Adipocyte (in vitro differentiated cells): ENCODE measurements around the gene C14orf180.

Experiments
- DNase-seq: peaks from one replicate; pipeline ENCODE4 v3.0.0-alpha.2; 2015; ENCODE audit warnings: low read depth
- H3K27me3 ChIP-seq: replicated peaks from 2 replicates; pipeline ENCODE4 v1.7.0; 2013; ENCODE audit warnings: mild to moderate bottlenecking, low read length, moderate library complexity; ENCODE audit not compliant: control insufficient read depth, insufficient read depth
- H3K36me3 ChIP-seq: 2 replicates; pipeline ENCODE4 v1.7.0; 2013; ENCODE audit warnings: low read length, mild to moderate bottlenecking, moderate library complexity; ENCODE audit not compliant: control insufficient read depth, insufficient read depth, severe bottlenecking
- H3K4me1 ChIP-seq: 2 replicates; pipeline ENCODE4 v1.7.0; 2013; ENCODE audit warnings: mild to moderate bottlenecking, low read length, moderate library complexity; ENCODE audit not compliant: control insufficient read depth, insufficient read depth
- H3K4me3 ChIP-seq: 2 replicates; pipeline ENCODE4 v1.7.0; 2013; ENCODE audit warnings: mild to moderate bottlenecking, low read length, moderate library complexity
- H3K9ac ChIP-seq: 2 replicates; pipeline ENCODE4 v1.7.0; 2013; ENCODE audit warnings: mild to moderate bottlenecking, low read length, moderate library complexity
- H3K9me3 ChIP-seq: 2 replicates; pipeline ENCODE4 v1.7.0; 2013; ENCODE audit warnings: mild to moderate bottlenecking, low read length, moderate library complexity; ENCODE audit not compliant: control insufficient read depth

Gene C14orf180

GRCh38 chr14:104584557-104584956 is 5.0 kb downstream of the C14orf180 start:
- peaks cover 23% of the 10 kb centered on the region for H3K27me3 ChIP-seq

GRCh38 chr14:104585966-104586697 is 6.6 kb downstream of the C14orf180 start:
- H3K4me3 ChIP-seq = no peak overlapping the region
- peaks cover 9% of the 10 kb centered on the region for H3K27me3 ChIP-seq
- H3K36me3 ChIP-seq = peaks cover 29% of the 10 kb centered on the region

More at GRCh38 chr14:104584557-104584956, 5.0 kb downstream of the C14orf180 start:
- H3K4me1 ChIP-seq = peaks cover 38% of the 10 kb centered on the region
- H3K4me3 ChIP-seq = no peak overlapping the region
- no peaks in the 10 kb centered on the region for H3K9me3 ChIP-seq
- no peak for DNase-seq
- peaks cover 26% of the 10 kb centered on the region for H3K36me3 ChIP-seq
- no peak overlapping the region for H3K9ac ChIP-seq

GRCh38 chr14:104586832-104587620 is 7.5 kb downstream of the C14orf180 start:
- DNase-seq = no peak
- Histone ChIP-seq H3K4me1 (peaks cover 29% of the 10 kb centered on the region), H3K36me3 (peaks cover 29% of the 10 kb centered on the region), H3K4me3 (no peak overlapping the region), H3K9me3 (no peaks in the 10 kb centered on the region), H3K27me3 (peaks cover 8% of the 10 kb centered on the region), H3K9ac (no peak overlapping the region)

More at GRCh38 chr14:104585966-104586697, 6.6 kb downstream of the C14orf180 start:
- no peak overlapping the region for H3K9ac ChIP-seq
- peaks cover 29% of the 10 kb centered on the region for H3K4me1 ChIP-seq
- no peak for DNase-seq
- no peaks in the 10 kb centered on the region for H3K9me3 ChIP-seq

GRCh38 chr14:104587641-104588040 is 8.1 kb downstream of the C14orf180 start:
- no peak overlapping the region for H3K4me3 ChIP-seq
- H3K4me1 ChIP-seq = peaks cover 23% of the 10 kb centered on the region
- H3K27me3 ChIP-seq = peaks cover 8% of the 10 kb centered on the region
- H3K9me3 ChIP-seq = no peaks in the 10 kb centered on the region
- H3K9ac ChIP-seq = no peak overlapping the region
- H3K36me3 ChIP-seq = peaks cover 29% of the 10 kb centered on the region
- no peak for DNase-seq

GRCh38 chr14:104588066-104588857 is 8.7 kb downstream of the C14orf180 start:
- Histone ChIP-seq H3K27me3 (peaks cover 8% of the 10 kb centered on the region), H3K9me3 (no peaks in the 10 kb centered on the region), H3K4me3 (no peak overlapping the region), H3K4me1 (peaks cover 17% of the 10 kb centered on the region), H3K36me3 (peaks cover 29% of the 10 kb centered on the region), H3K9ac (no peak overlapping the region)
- DNase-seq = no peak

GRCh38 chr14:104589338-104590195 is 10.0 kb downstream of the C14orf180 start:
- Histone ChIP-seq H3K9me3 (no peaks in the 10 kb centered on the region), H3K4me1 (peaks cover 16% of the 10 kb centered on the region), H3K27me3 (no peaks in the 10 kb centered on the region), H3K9ac (no peak overlapping the region), H3K36me3 (peaks cover 23% of the 10 kb centered on the region), H3K4me3 (no peak overlapping the region)
- no peak for DNase-seq

GRCh38 chr14:104590240-104590965 is 10.8 kb downstream of the C14orf180 start:
- Histone ChIP-seq H3K9ac (no peak overlapping the region), H3K4me3 (no peak overlapping the region), H3K36me3 (peaks cover 23% of the 10 kb centered on the region), H3K9me3 (no peaks in the 10 kb centered on the region), H3K4me1 (peaks cover 16% of the 10 kb centered on the region), H3K27me3 (peaks cover 2% of the 10 kb centered on the region)
- no peak for DNase-seq

- H3K4me1 ChIP-seq = peaks cover 13% of the 10 kb centered on the region
- no peaks in the 10 kb centered on the region for H3K9me3 ChIP-seq
- no peak overlapping the region for H3K9ac ChIP-seq
- H3K27me3 ChIP-seq = peaks cover 5% of the 10 kb centered on the region
- DNase-seq = no peak
- H3K4me3 ChIP-seq = no peak overlapping the region
- H3K36me3 ChIP-seq = peaks cover 23% of the 10 kb centered on the region
Observed at GRCh38 chr14:104591031-104591430, 11.5 kb downstream of the C14orf180 start.

GRCh38 chr14:104591506-104592291 is 12.1 kb downstream of the C14orf180 start:
- Histone ChIP-seq H3K4me3 (no peak overlapping the region), H3K9ac (no peak overlapping the region), H3K4me1 (peaks cover 11% of the 10 kb centered on the region), H3K36me3 (peaks cover 21% of the 10 kb centered on the region), H3K9me3 (no peaks in the 10 kb centered on the region), H3K27me3 (peaks cover 10% of the 10 kb centered on the region)
- no peak for DNase-seq
